Left colon (tissue), 2 donors: Measurements from ENCODE around the gene SERGEF. TPM values are rescaled to one million over a fixed set of nuclear protein-coding genes. Genes with fewer than 3 reads are reported as not detected.

Experiments
- ATAC-seq: fragments of 200-7000 bp; cut with Tn5 transposase; one replicate; pipeline ENCODE4 v1.9.1; 2020; ENCODE audit warnings: mild to moderate bottlenecking, moderate library complexity
- DNase-seq, 2 donors: peaks; one replicate each; pipeline ENCODE4 v3.0.0-alpha.2; 2020
- intact Hi-C, 2 donors: fragments of 100-400 bp; cut with DNase I in 1 of 2; cut with micrococcal nuclease in 1 of 2; formaldehyde crosslinking; loops; one replicate each; pipeline versions ENCODE4 v1.11.2 to v1.14.0; 2022; cut with DNase I, micrococcal nuclease
- total RNA-seq, 2 donors: library from RNA; stranded (reverse); fragmentation: NEBNext Ultra II Directional; extraction: Animal tissue kit (Norgen Biotek cat#: 25700); gene quantifications; one replicate each; pipeline ENCODE4 v1.2.1, GENCODE V29; 2021
- donor health status: DM: no; HTN: no; CAD: no.
- donor health status: DM: yes; HTN: yes; CAD: no.

Gene SERGEF
- total RNA-seq, 2 donors from 2014 or later = 28.6 to 30.6 TPM

DNA sequence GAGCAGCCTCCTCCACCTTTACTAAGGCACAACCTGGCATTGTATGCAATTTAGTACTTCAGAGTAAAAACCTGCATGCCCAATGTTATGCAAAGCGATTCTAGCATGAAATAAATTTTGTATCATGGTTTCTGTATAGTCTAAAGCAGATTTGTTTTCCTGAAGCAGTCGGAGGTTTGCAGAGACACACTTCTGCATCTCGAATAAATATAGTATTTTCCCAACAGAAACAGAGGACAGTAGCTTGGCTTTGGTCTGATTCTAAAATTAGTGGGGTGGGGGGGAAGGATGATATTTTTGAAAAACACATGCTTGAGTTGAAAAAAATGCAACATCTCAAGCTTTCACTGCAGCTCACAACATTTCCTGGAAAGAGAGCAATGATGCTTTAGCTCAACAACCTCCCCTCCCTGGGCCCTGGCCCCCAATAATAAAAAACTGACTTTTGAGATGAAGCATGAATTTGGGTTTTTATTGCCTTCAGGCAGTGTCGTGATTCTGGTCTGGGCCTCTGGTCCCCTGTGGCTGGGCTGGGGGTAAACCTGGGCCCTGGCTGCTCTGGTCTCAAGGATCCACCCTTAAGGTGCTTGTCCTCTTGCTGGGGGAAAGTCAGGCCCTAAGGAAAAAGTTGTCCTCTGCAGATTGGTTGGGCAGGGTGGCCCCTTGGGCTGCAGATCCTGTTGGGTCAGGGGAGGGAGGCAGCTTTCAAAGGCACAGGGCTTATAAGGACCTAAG, 230.1 kb downstream of the SERGEF start:
- no peak for DNase-seq
- intact Hi-C loops = no loop called here
- no peak for ATAC-seq

DNA sequence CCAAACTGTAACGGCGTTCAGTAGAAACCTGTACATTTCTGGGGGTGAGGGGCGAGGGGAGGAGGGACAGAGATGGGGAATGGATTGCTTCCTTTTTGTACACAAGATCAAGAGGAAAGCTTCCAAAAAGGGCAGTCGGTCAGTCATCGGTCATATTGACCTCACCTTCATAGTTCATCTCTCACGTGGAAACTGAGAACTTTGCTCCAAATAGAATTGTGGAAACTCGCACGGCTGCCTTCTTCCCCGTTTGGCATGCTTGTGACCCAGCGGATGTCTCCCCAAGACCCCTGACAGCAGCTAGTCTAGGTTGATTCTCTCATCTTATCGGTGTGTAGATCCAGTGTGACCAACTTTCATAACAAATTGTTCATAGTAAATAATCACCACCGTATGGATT, 230.7 kb downstream of the SERGEF start:
- no peak for DNase-seq
- intact Hi-C loops = no loop called here
- ATAC-seq = no peak

GRCh38 chr11:17781626-17782025, 231.2 kb downstream of the SERGEF start:
- intact Hi-C loops = no loop called here
- no peak for ATAC-seq
- no peak for DNase-seq

- DNase-seq = no peak
- no peak for ATAC-seq
- intact Hi-C loops = no loop called here
Measured at GRCh38 chr11:17781221-17781620, 231.6 kb downstream of the SERGEF start.

DNA sequence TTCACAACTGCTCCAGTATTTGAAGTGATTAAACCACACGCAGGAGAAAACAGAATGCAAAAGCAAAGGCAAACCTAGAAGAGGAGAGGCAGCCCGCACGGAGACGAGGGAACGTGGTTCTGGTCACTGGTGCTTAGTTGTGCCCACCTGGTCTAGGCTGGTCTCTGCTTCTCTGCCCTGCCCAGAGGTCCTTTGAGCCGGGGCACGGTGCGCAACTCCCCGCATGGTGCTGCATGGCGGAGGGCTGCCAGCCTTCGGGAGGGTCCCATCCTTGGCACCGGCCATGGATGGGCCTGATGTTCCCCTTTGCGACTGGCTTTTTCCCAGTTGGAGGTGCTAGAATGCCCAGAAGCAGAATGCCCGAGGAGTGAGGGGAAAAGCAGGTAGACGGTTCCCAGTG, 232.2 kb downstream of the SERGEF start:
- intact Hi-C loops = no loop called here
- no peak for DNase-seq
- no peak for ATAC-seq

DNA sequence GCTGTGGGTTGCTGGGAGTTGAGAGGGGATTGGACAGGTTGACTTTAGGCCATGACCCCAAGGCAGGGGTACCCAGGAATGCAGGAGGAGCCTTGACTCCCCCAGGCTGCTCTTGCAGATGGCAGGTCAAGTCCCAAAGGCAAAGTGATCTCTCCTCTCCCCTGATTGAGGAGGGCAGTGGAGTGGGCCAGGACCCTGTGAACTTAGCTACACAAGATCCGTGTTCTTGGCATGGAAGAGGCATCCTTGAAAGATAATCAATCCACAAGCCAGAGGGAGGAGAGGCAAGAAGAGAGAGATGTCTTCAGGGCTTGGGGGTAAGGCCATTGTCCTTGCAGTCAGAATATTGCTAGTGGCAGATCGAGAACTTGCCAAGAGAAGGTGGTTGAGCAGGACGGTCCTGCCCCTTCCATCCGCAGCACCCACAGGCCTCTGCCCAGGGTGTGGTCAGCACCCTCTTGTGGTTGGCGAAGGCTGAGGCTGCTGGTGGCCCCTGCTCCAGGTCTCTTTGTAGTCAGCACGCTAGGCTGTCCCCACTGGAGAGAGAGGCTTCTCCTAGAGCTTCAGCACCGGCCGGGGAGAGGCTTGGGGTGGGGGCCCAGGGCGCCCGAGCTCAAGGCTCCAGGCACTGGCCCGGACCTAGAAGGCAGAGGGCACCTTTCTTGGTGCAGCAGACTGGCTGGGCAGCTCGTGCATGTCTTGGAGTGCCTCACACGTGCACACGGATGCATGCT, 232.8 kb downstream of the SERGEF start:
- ATAC-seq (no peak), DNase-seq (no peak)
- intact Hi-C loops = no loop called here

DNA sequence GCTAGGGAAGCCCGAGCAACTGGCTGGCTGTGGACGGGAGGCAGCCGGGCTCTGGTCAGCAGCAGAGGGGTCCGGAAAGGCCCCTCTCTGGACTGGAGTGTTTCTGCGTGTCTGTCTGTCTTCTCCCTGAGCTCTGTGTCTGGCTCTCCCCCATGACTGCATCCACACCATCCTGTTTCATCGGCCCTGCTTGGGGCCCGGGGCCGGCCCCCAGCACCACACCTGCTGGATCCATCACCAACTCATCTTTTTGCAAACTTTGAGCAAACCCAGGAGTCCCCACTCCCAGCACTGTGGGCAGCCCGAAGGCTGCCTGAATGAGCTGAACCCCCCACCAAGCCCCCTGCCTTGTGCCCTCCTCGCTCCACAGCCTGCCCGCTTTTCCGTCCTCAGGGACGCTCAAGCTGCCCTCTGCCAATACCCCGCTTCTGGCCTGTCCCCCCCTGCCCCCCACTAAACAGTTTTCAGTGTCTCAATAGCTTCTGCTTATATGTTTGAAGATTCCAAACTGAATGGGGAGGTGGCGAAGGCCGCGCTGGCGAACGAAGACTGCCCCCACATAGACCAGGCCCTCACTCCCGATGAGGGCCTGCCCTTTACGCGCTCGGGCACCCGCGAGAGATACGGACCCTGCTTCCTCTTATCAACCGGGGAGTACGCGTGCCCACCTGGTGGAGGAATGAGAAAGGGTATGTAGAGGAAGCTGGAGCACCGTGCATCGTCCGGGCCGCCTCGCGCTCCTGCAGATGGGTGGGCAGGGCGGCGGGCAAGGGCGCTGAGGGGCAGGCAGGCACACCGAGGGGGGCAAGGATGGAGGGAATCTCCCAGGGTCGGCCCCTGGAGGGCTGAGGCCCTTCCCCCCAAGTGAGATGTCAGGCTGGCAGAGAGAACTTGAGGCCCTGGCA, 233.6 kb downstream of the SERGEF start:
- DNase-seq (no peak), ATAC-seq (no peak)
- intact Hi-C loops = no loop called here

DNA sequence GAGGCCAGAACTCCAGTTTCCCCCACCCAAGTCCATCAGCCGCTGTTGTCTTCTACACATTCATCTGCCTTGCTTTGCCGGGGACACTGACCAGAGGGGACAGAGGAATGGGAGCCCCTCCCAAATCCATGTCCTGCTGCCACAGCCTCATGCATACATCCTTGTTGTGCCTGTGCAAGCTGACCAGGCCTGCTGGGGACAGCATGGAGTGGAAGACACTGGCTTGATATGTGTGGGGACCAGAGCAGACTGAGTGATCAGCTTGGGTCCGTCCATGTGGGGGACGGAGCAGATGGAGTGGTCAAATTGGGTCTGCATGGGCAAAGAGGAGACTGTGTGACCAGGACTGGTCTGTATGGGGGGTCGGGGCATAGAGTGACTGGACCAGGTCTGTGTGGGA, 234.5 kb downstream of the SERGEF start:
- DNase-seq (no peak), ATAC-seq (no peak)
- intact Hi-C loops = no loop called here

- no peak for DNase-seq
- intact Hi-C loops = no loop called here
- ATAC-seq = no peak
Measured at GRCh38 chr11:17777738-17778091, 235.1 kb downstream of the SERGEF start.

GRCh38 chr11:17777086-17777737, 235.6 kb downstream of the SERGEF start:
- DNase-seq = no peak
- ATAC-seq = no peak
- intact Hi-C loops = no loop called here

DNA sequence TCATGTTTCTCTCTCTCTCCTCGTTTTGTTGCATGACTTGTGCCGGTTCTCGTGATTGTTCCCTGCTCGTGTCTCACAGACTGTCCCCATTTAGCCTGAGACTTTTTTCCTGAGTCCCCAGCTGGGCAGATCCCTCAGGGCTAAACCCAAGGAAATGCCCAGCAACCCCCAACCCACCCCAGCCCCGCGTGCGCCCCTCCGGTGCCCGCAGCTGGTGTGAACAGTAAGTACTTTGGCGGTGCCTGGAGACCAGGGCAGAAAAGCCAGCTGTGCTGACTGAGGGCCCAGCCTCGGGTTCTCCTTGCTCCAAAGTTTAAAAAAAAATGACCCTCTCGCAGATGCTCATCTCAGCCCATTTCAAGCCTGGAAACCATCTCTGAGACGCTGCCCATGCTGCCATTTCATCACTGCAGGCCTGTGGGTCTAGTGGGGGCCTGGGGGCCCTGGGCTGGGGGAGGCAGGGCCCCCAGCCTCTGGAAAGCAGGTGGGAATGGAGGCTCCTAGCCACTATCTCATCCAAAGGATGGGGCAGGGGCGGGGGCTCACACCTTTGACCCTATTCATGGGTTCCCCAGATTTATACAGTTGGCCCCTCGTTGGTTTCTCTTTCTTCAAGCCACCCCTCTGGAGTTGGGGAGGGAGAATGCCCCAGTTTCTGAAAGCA, 236.5 kb downstream of the SERGEF start:
- no peak for ATAC-seq
- no peak for DNase-seq
- intact Hi-C loops = no loop called here

DNA sequence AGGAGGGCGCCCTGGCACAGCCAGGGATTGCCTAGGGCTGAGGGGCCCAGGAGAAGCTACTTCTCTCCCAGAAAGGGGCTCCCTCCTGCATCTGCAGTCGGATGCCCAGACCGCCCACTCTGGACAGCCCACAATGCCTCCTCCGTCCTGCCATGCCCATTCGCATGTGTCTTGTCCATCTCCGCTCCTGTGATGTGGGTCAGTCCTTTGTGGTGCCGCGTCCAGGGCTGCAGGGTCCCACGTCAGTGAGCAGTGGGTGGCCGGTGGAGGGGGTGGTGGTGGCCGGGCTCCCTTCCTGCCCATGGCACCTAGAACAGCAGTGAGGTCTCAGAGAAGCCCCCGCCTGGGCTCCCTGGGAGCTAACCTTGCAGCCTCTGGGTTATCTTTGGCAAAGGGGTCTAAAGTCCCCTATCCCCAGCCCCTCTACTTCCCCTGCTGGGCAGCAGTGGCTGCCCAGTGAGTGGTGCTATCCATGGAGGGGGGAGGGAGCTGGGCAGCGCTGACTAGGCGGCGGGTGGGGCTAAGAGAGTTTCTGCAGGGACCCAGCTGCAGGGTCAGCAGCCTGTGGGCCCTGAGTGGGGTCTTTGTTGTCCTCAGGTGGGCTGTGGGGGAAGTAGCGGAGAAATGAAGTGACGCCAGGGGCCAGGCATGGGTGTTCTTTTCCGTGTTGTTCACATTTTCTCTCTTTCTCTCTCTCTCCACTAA, 237.2 kb downstream of the SERGEF start:
- ATAC-seq (no peak), DNase-seq (no peak)
- intact Hi-C loops = no loop called here

- DNase-seq = no peak
- no peak for ATAC-seq
Measured at GRCh38 chr11:17775035-17775348, 237.9 kb downstream of the SERGEF start.

DNA sequence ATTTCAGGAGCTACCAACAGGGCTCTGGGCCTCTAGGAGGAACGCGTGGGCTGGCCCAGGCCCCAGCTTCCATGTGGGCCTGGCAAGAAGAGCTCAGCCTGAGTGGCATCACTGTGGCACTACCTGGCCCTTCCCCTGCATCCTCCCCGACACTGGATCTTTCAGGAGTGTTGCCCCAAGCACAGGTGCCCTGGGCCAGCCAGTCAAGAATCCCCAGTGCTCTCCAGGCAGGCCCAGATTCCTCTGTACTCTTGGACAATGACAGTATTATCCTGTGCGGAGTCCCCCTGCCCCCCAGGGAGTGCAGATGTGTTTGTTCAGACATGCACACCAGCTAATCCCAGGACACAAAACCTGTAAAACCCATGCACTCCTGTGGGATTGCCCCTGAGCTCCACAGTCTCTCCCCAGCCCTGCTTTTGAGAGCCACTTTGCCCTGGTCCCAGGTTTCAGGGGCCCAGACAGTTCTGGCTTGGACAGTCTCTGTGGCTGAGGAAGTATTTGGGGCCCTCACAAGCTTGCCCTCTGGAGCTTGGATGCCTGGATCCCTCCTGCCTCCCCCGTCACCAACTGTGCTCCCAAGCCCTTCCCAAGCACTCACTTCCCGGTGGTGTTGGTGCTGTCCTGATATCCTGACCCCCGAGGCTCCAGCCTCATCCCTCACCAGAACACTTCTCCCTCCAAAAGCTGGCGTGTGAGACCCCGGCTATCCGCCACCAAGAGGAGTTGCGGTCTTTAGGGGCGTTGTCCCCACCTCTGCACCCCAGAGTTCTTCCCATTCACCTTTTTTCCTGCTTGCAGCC, 238.4 kb downstream of the SERGEF start:
- intact Hi-C loops = no loop called here
- no peak for ATAC-seq

More at GRCh38 chr11:17775035-17775348, 237.9 kb downstream of the SERGEF start:
- intact Hi-C loops = no loop called here

GRCh38 chr11:17773674-17774073, 239.2 kb downstream of the SERGEF start:
- intact Hi-C loops = no loop called here
- DNase-seq (no peak), ATAC-seq (no peak)

More for the DNA sequence above, 238.4 kb downstream of the SERGEF start:
- no peak for DNase-seq

DNA sequence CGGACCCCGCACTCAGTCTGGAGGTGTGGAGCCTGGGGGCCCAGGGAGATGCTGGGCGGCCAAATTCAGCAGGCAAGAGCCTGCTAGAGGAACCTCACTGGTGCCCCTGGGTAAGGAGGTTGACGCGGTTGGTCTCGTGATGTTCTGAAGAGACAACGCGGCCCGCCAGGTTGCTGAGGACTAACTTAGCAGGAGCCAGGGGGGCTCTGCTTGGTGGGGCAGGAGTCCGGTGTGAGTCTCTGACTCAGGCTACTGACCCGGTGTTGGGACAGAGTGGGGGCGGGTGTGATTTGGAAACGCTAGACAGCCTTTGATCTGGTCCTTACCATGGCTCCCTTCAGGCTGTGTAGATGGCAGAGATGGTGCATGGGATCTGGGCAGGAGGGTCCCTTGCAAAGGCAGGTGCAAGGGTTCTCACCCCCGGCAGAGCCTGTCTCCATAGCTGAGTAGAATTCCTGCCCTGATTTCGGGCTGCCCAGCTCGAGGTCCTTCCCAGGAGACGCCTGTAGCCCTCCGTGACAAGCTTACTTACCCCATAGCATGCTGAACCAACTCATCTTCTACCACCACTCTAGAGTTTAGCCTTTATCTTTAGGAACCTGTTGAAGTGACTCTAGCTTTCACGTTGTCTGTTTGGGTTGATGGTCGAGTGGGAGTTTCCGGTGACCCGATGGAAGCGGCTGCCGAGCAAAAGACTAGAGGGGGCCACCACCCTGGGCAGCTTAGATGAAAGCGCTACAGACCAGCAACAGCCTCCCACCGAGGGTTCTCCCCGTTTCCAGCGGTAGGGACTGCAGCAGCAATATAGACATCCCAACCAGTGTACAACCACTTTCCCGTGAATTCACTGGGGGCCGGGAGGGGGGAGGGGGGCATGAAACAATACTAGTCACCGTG, 239.9 kb downstream of the SERGEF start:
- ATAC-seq (no peak), DNase-seq (no peak)
- intact Hi-C loops = no loop called here
